Inflammatory macrophage treated with lipopolysaccharide for 1 hour (primary cell): ENCODE data around the gene SCYGR1.
"Not testable (repeated sequence)": the region's sequence is repeated elsewhere in the genome, so short reads cannot be mapped to it uniquely, and the experiment has no call there.

ENCODE experiments used
- DNase-seq, 2 donors: peaks; one replicate each; pipeline ENCODE4 v3.0.0-alpha.2; 2020 to 2022

The SCYGR1 gene

DNA sequence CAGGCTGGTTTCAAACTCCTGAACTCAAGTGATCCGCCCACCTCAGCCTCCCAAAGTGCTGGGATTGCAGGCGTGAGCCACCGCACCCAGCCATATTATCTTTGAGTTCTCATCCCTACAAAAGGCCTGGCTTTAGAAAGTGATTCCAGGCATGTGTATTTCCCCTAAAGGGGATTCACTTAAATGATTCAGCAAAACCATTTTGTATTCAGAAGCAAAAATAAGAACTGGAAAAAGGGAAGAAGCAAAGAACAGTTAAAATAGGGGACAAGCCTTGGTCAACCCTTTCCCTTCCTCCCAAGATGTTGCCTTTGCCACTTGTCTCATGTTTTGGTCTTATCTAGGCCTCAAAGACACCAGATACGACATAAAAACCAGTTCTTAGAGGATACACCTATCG is 19.2 kb downstream of the SCYGR1 start:
- peak; percentile 66 to 77 for DNase-seq

DNA sequence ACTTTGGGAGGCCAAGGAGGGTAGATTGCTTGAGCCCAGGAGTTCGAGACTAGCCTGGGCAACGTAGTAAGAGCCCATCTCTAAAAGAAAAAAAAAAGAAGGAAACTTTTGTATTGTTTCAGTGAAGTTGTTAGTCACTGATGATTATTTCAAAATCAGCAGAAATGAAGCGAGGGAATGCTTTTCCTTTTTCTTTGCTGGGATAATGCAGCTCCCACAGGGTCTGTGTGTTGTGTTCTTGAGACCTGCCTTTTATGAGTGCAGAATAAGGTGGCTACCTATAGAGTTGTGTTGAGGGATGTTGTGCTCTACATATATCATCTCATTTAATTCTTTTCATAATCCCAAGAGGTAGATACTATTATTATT is 20.3 kb downstream of the SCYGR1 start:
- peak in 1 of 2 donors; percentile 8 for DNase-seq

DNA sequence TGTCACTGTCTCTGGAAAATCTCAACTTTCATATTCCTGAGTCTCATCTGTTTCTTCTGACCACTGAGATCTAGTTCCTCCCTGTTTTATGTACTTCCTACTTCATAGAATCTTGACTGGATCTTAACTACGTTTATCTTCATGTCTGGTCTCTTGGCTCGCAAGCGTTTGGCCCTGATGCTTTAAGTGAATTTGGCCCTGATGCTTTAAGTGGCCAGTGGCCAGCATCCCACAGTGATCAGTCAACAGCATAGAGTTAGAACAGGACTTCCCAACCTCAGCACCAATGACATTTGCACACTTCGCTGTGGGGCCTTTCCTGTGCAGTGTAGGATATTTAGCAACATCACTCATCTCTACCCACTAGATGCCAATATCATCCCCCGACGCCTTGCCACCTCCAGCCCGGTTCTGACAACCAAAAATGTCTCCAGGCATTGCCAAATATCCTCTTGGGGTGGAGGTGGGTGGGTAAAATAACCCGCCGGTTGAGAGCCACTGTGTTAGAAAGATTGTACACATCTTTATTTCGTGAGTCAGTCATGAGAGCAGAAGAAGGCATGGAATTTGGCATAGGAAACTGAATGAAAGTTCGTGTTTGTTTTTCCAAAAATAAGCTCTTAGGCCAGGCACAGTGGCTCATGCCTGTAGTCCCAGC is 20.9 kb downstream of the SCYGR1 start:
- peak; percentile 35 to 70 for DNase-seq

DNA sequence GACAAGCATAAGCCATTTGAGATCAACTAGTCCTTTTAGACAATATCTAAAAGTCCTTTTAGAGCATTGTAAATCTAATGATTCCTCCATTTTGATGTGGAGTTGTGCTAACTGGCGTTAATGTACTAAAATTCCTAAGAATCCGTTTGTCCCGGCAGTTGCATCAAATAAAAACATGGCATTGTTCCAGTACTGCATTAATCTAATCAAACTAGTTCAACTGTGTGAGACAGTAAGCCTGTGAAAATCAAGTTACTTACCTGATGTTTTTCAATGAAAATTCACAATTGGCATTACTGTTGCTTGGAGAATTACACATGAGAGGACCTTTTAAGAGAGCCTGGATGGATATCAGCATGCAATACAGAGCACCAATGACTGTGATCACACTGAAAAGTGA is 21.9 kb downstream of the SCYGR1 start:
- no peak for DNase-seq

DNA sequence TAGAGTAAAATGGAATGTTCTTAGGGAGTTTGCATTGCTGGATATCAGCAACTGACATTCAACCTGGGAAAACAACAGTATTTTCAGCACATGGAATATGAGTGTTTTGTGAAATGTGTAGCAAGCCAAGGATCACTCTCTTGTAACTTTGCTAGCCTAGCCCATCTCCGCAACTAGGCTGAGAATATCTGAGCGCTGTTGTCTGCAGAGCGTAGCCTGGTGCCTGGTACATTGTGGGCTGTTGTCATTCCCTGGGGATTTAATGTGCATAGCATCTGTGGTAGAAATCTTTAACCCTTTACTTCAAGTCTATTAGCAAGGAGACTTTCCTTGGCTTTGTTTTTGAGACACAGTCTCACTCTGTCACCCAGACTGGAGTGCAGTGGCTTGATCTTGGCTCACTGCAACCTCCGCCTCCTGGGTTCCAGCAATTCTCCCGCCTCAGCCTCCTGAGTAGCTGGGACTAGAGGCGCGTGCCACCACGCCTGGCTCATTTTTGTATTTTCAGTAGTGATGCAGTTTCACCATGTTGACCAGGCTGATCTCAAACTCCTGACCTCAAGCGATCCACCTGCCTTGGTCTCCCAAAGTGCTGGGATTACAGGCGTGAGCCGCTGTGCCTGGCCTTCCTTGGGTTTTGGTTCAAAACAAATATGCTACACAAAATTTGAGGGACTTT is 23.0 kb downstream of the SCYGR1 start:
- DNase-seq = not testable (repeated sequence)

DNA sequence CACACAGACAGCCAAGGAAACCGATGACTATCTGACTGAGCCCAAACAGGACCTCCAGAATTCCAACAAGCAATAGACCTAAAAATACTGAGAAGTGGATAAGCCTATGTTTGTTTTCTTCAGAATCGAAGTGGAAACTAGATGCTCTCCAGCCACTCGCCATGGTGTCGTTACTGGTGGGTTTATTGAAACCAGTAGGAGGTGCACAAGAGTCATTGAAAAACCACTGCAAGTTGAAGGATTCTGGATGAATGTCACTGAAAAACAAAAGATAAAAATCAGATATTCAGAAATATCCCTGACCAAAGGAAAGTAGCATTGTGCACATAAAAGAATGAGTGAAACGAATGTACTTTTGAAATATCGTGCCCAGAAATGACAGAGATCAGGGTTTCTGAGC is 24.0 kb downstream of the SCYGR1 start:
- peak; percentile 22 to 62 for DNase-seq

DNA sequence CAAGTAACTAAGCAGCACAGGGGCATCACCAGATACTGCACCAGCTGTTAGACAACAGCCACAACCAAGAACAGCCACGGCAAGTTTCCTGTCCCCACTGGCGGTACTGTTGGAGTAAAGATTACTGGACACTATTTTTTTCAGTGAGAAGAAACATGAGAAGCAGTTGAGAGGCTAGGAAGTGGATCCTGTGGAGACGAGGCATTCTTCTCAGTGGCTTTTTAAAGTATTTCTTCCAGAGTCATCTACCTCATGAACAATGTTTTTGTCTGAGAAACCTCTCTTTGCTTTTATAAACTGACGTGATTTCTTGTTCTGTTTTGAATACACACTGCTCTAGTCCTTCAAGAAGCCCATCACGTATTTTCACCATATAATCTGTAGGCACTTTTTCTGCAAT is 27.4 kb downstream of the SCYGR1 start:
- DNase-seq = no peak

DNA sequence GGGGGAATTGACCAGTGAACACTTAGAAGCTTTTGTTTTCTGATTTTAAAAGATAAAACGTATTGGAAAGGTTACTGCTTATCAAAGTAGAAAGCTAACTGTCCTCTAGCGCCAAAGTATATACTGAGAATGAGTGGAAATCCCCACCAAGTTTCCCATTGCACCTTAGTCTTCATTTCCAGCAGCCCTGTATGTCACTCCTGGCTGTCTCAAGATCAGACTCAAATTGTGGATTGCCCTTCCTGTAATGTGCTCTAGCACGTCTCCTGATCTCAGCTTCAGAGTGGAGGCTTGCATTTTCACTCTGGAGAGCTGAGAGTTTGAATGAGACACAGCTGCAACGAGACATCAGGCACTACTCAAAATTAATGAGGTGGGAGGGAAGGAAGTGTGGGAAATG is 36.1 kb downstream of the SCYGR1 start:
- no peak for DNase-seq

DNA sequence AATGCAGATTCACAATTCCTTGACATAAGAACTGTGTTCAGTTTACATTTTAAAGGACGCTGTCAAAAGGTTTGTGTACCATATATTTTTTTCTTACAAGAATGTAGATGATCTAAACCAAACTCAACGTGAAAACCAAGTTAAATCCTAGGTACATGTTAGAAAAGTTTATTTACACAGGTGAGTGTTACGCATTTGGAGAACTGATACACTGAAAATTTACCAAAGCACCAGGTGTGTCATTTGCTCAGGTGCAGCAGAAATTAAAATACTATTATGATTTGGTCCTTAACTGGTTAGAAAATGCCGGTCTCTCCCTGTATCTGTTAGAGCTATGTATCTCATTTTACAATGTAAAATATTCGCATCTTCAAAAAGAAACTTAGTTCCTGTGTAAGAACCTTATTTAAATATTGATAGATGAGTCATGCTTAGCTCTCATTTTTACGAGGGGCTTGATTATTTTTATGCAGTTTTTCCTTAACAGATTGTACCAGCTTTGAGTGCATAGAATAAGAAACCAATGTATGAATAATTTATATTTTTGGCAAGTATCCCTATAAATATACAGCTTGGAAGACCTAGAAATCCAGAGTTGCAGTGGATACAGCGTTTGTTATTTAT is 37.6 kb downstream of the SCYGR1 start:
- DNase-seq = no peak

DNA sequence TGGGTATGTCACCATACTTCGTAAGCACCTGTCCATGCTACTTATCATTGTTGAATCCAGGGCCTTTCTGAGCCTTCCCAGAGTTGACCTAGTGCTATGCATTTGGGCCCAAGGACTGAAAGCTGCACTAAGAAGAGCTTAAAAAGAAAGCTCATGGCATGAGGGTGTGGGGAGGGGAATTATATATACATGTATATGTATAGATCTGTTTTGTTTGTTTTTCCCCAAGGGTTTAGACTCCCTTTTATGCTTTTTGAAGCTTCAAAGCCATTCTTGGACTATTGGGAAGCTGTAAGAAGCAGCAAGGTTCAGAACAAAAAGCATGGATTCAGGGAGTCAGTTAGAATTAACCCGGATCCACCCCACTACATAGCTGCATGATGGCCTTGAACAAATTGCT is 39.4 kb downstream of the SCYGR1 start:
- no peak for DNase-seq

DNA sequence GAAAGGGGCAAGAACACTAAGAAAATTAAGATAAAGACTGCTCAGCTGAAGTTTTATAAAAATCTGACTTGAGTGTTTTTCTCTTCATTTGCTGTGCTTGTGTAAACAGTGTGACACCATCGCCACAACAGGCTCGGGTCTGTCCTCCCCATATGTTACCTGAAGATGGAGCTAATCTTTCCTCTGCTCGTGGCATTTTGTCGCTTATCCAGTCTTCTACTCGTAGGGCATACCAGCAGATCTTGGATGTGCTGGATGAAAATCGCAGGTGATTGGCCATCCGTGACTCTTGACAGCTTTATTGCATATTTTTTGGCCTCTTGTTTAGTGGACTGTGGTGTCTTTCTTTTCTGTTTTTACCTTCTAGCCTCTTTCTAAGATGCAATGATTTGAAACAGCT is 40.6 kb downstream of the SCYGR1 start:
- no peak for DNase-seq

DNA sequence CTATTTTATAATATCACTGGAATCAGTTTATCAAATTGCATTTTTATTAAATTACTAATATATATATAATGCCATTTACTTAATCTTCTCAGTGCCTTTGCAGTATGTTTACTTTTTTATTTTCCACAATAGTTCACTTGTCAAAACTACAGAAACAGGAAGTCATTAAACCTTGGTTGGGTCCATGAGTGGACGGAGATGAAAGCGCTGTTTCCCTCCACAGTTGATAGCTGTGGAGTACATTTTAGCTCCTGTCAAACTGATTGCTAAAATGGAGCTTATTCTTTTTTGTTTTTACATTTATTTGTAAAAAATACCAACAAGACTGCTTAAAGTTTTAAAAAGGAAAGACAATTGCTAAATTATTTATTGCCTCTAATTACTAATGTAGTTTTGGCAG is 43.5 kb downstream of the SCYGR1 start:
- DNase-seq = no peak

DNA sequence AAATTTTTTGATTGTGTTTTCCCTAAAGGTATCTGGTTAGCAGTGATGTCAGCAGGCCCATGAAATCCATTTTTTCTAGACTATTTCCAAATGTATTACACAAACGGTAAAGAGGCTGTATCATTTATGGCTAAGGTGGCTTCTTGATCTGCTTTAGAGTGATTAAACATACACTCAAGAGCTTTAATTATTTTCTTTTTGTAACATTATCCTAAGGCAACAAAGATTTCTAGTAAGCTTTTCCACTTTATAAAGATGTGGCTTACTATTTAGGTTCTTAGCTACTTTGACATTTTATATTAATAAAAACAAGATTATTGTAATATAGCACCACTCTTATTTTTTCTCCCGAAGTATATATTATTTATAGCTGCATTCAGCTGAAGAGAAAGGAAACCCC is 46.2 kb downstream of the SCYGR1 start:
- DNase-seq = no peak

DNA sequence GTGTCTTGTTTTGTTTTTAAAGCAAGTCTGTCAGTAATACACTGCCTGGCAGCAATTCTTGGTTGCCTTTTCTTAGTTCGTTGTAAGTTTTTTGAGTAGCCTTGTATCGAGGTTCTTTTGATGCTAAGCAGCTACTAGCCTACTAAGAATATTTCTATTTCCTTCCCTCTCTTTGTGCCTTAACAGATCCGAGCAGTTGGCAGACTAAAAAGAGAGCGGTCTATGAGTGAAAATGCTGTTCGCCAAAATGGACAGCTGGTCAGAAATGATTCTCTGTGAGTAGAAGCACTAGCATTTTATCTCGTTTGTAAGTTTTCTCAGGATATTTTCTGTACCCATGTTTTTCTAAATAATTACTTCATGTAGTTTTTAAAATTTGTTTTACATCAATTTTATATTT is 47.6 kb downstream of the SCYGR1 start:
- no peak for DNase-seq

DNA sequence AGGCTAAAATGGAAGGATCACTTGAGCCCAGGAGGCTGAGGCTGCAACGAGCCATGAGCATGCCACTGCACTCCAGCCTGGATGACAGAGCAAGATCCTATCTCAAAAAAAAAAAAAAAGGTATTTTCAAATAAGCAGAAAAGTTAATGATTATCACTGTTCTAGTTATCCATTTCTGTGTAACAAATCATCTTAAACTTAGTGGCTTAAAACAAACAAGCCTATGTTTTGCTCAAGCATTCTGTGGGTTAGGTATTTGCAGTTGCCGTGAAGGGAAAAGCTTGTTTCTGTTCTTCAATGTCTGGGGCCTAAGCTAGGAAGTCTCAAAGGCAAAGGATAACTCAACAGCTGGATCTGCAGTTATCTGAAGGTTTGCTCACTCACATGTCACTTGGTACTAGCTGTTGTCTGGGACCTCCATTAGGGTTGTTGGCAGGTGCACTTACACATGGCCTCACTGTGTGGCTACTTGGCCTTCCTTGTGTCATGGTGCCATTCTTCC is 48.6 kb downstream of the SCYGR1 start:
- no peak for DNase-seq
